Stimulated activated CD8-positive, alpha-beta memory T cell treated with anti-CD3 and anti-CD28 coated beads, Interleukin-15, amount 100 ng/mL, for 4 hours (primary cell): ENCODE results near the gene IFI16.

ENCODE experiments used
- DNase-seq, 2 donors: peaks; one replicate each; pipeline ENCODE4 v3.0.0-alpha.2; 2020; ENCODE audit warnings: low read depth in 2 of 2

IFI16 gene

GRCh38 chr1:159066108-159066507 is 56.4 kb downstream of the IFI16 start:
- DNase-seq = no peak

- DNase-seq = no peak
These were observed 58.3 kb downstream of the IFI16 start for GRCh38 chr1:159067699-159068621.

- DNase-seq = no peak
These were observed 59.2 kb downstream of the IFI16 start for GRCh38 chr1:159068886-159069285.

GRCh38 chr1:159071970-159072582 is 62.4 kb downstream of the IFI16 start:
- DNase-seq = no peak

- peak; percentile 27 to 36 for DNase-seq
These were observed 66.9 kb downstream of the IFI16 start, which contains the start of gene AIM2 for GRCh38 chr1:159076438-159077119. AIM2 (minus strand) TSS chr1:159076766; CDS start chr1:159073499, 3,267 bp downstream.

GRCh38 chr1:159077120-159077961 is 67.6 kb downstream of the IFI16 start:
- DNase-seq = peak; percentile 67 to 86

GRCh38 chr1:159079525-159079924 is 69.8 kb downstream of the IFI16 start:
- no peak for DNase-seq

- DNase-seq = no peak
These were observed 71.9 kb downstream of the IFI16 start for GRCh38 chr1:159081626-159082025.

GRCh38 chr1:159083013-159083412 is 73.3 kb downstream of the IFI16 start:
- no peak for DNase-seq

- DNase-seq = no peak
These were observed 74.4 kb downstream of the IFI16 start for GRCh38 chr1:159084152-159084551.

- no peak for DNase-seq
These were observed 75.2 kb downstream of the IFI16 start for GRCh38 chr1:159084867-159085266.

- DNase-seq = no peak
These were observed 78.3 kb downstream of the IFI16 start for GRCh38 chr1:159088050-159088449.

GRCh38 chr1:159088546-159089183 is 79.0 kb downstream of the IFI16 start:
- DNase-seq = no peak

- DNase-seq = no peak
These were observed 79.6 kb downstream of the IFI16 start for GRCh38 chr1:159089184-159089791.

- DNase-seq = no peak
These were observed 80.8 kb downstream of the IFI16 start for GRCh38 chr1:159090286-159091179.

GRCh38 chr1:159091180-159091560 is 81.5 kb downstream of the IFI16 start:
- no peak for DNase-seq

GRCh38 chr1:159091607-159092031 is 81.9 kb downstream of the IFI16 start:
- no peak for DNase-seq

GRCh38 chr1:159092036-159092760 is 82.5 kb downstream of the IFI16 start:
- DNase-seq = no peak

GRCh38 chr1:159098596-159098995 is 88.9 kb downstream of the IFI16 start:
- no peak for DNase-seq
